Mesenchymal stem cell (in vitro differentiated cells and primary cell): ENCODE data around the gene CTBP2.

ENCODE experiments used
- DNase-seq: peaks from one replicate; pipeline ENCODE4 v3.0.0-alpha.2; 2013
- H2AFZ ChIP-seq: one replicate; pipeline ENCODE4 v1.6.1; 2013; ENCODE audit warnings: low read depth, mild to moderate bottlenecking, control low read depth, inconsistent platforms, low read length, moderate library complexity
- H2AK5ac ChIP-seq: 2 replicates; pipeline ENCODE4 v1.6.1; 2013; ENCODE audit warnings: low read length, moderate library complexity, mild to moderate bottlenecking, inconsistent platforms; ENCODE audit not compliant: severe bottlenecking
- H2BK120ac ChIP-seq: one replicate; pipeline ENCODE4 v1.6.1; 2013; ENCODE audit warnings: low read depth, mild to moderate bottlenecking, inconsistent platforms, low read length, moderate library complexity
- H2BK12ac ChIP-seq, 2 experiments: one replicate each; pipeline ENCODE4 v1.6.1; 2013; ENCODE audit warnings: inconsistent platforms in 2 of 2, low read length in 2 of 2, mild to moderate bottlenecking in 2 of 2, moderate library complexity in 2 of 2, control low read depth in 1 of 2
- H2BK15ac ChIP-seq: one replicate; pipeline ENCODE4 v1.6.1; 2013; ENCODE audit warnings: mild to moderate bottlenecking, low read depth, inconsistent platforms; ENCODE audit not compliant: poor library complexity, severe bottlenecking
- H2BK5ac ChIP-seq: 2 replicates; pipeline ENCODE4 v1.6.1; 2013; ENCODE audit warnings: low read depth, mild to moderate bottlenecking, low read length, control low read depth, inconsistent platforms; ENCODE audit not compliant: poor library complexity, severe bottlenecking
- H3K14ac ChIP-seq, 2 experiments: one replicate each; pipeline ENCODE4 v1.6.1; 2013; ENCODE audit warnings: inconsistent platforms in 2 of 2, low read length in 2 of 2, control low read depth in 1 of 2, mild to moderate bottlenecking in 1 of 2, moderate library complexity in 1 of 2
- H3K18ac ChIP-seq, 2 experiments: one replicate each; pipeline ENCODE4 v1.6.1; 2013; ENCODE audit warnings: inconsistent platforms in 2 of 2, low read length in 2 of 2, control low read depth in 1 of 2, low read depth in 1 of 2, mild to moderate bottlenecking in 1 of 2
- H3K23ac ChIP-seq, 2 experiments: one replicate each; pipeline ENCODE4 v1.6.1; 2013; ENCODE audit warnings: inconsistent platforms in 2 of 2, low read length in 2 of 2, mild to moderate bottlenecking in 2 of 2, moderate library complexity in 2 of 2, control low read depth in 1 of 2
- H3K27ac ChIP-seq: 2 replicates; pipeline ENCODE4 v1.5.1; 2013; ENCODE audit warnings: mild to moderate bottlenecking, moderate library complexity, low read length, control low read depth, inconsistent platforms; ENCODE audit not compliant: poor library complexity, severe bottlenecking
- H3K27me3 ChIP-seq, 2 experiments: 2 replicates each; pipeline versions ENCODE4 v1.6.1 to v1.7.0; 2013; ENCODE audit warnings: low read length in 2 of 2, mild to moderate bottlenecking in 2 of 2, moderate library complexity in 2 of 2, control low read depth in 1 of 2, inconsistent platforms in 1 of 2; ENCODE audit not compliant: control insufficient read depth in 1 of 2, insufficient read depth in 1 of 2
- H3K36me3 ChIP-seq, 2 experiments: 2 replicates each; pipeline versions ENCODE4 v1.6.1 to v1.7.0; 2013; ENCODE audit warnings: low read length in 2 of 2, control low read depth in 1 of 2, inconsistent platforms in 1 of 2, low read depth in 1 of 2, mild to moderate bottlenecking in 1 of 2; ENCODE audit not compliant: insufficient read depth in 2 of 2, control insufficient read depth in 1 of 2
- H3K4ac ChIP-seq, 2 experiments: one replicate each; pipeline ENCODE4 v1.6.1; 2013; ENCODE audit warnings: inconsistent platforms in 2 of 2, low read length in 2 of 2, mild to moderate bottlenecking in 2 of 2, moderate library complexity in 2 of 2, control low read depth in 1 of 2, low read depth in 1 of 2
- H3K4me1 ChIP-seq: 2 replicates; pipeline ENCODE4 v1.6.1; 2013; ENCODE audit warnings: low read depth, low read length, control low read depth; ENCODE audit not compliant: control insufficient read depth, insufficient read depth
- H3K4me2 ChIP-seq: 2 replicates; pipeline ENCODE4 v1.6.1; 2013; ENCODE audit warnings: low read length, mild to moderate bottlenecking, inconsistent platforms; ENCODE audit not compliant: poor library complexity, severe bottlenecking
- H3K4me3 ChIP-seq, 2 experiments: 2 replicates each; pipeline versions ENCODE4 v1.5.1 to v1.7.0; 2013; ENCODE audit warnings: low read length in 2 of 2, mild to moderate bottlenecking in 2 of 2, control low read depth in 1 of 2, low read depth in 1 of 2; ENCODE audit not compliant: insufficient read depth in 1 of 2
- H3K79me1 ChIP-seq: replicated peaks from 2 replicates; pipeline ENCODE4 v1.6.1; 2013; ENCODE audit warnings: mild to moderate bottlenecking, control low read depth, low read length, inconsistent platforms; ENCODE audit not compliant: poor library complexity, severe bottlenecking
- H3K9ac ChIP-seq: 2 replicates; pipeline ENCODE4 v1.7.0; 2013; ENCODE audit warnings: mild to moderate bottlenecking, low read length, moderate library complexity
- H3K9me3 ChIP-seq: 2 replicates; pipeline ENCODE4 v1.7.0; 2013; ENCODE audit warnings: mild to moderate bottlenecking, low read length; ENCODE audit not compliant: control insufficient read depth
- H4K8ac ChIP-seq: one replicate; pipeline ENCODE4 v1.6.1; 2013; ENCODE audit warnings: inconsistent platforms, mild to moderate bottlenecking, low read length, moderate library complexity
- H4K91ac ChIP-seq: one replicate; pipeline ENCODE4 v1.6.1; 2013; ENCODE audit warnings: mild to moderate bottlenecking, low read length, inconsistent platforms
- WGBS: methylation state at CpG from one replicate; pipeline ENCODE4 v1.1.7; 2013; ENCODE audit warnings: mixed read lengths; 5-methylcytosine and 5-hydroxymethylcytosine counted together

CTBP2 gene

DNA sequence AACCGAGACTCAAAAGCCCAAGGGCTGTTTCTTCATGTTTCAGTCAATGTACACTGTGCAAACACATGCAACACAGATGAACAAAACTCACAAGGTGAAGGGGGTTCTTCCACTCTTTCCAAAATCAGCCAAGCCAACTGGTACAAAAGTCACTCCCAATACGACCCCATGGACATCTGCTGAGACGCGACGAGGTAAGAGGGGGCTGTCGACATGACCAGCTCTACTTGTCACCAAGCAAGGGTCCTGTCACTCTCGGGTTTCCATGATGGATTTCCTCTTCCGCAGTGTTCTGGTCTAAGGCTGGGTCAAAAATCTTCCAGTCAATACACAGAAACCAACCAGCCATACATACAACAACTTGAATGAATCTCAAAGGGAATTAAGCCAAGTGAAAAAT is 37.8 kb downstream of the CTBP2 start:
- DNase-seq = no peak
- no peak overlapping the region for H4K91ac ChIP-seq
- H3K79me1 ChIP-seq = peaks cover 14% of the 10 kb centered on the region
- no peaks in the 10 kb centered on the region for H3K9me3 ChIP-seq
- H3K23ac ChIP-seq = no peak overlapping the region
- WGBS = 97% methylated on average over 8 of the region's 8 CpGs
- peaks cover 25 to 26% of the 10 kb centered on the region in 2 experiments for H3K36me3 ChIP-seq
- H2BK5ac ChIP-seq = no peak overlapping the region
- H2AK5ac ChIP-seq = peak overlapping the region; percentile 19
- no peak overlapping the region for H2BK15ac ChIP-seq
- no peak overlapping the region for H4K8ac ChIP-seq
- H3K18ac ChIP-seq = no peak overlapping the region
- H2BK120ac ChIP-seq = no peak overlapping the region
- no peak overlapping the region for H2AFZ ChIP-seq
- H2BK12ac ChIP-seq = no peak overlapping the region
- no peak overlapping the region for H3K4me2 ChIP-seq
- no peak overlapping the region for H3K4ac ChIP-seq
- H3K27me3 ChIP-seq = no peaks in the 10 kb centered on the region
- H3K4me1 ChIP-seq = peaks cover 26% of the 10 kb centered on the region
- no peak overlapping the region for H3K27ac ChIP-seq
- no peak overlapping the region for H3K4me3 ChIP-seq
- H3K9ac ChIP-seq = no peak overlapping the region
- no peak overlapping the region for H3K14ac ChIP-seq

DNA sequence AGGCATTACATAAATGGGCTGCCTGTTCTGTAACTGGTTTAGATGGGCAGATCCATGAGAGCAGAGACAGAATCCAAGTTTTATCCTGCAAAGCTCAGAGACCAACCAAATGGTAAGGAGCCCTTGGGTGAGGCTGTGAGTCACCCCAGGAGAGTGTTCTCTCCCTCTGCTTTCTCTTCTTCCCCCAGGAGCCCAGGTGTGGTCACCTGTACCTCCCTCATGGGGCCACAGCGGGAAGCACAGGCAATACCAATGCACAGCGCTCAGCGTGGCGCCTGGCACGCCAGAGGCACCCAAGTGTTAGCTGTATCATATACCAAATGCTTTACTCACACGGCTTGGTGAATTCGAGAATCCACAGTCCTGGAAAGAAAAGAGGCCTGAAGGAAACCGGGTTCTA is 39.4 kb downstream of the CTBP2 start:
- no peak for DNase-seq
- Histone ChIP-seq H2BK120ac (no peak overlapping the region), H4K8ac (no peak overlapping the region), H2BK12ac (no peak overlapping the region), H3K18ac (no peak overlapping the region), H3K79me1 (peaks cover 14% of the 10 kb centered on the region), H2AK5ac (no peak overlapping the region), H3K27ac (no peak overlapping the region), H2AFZ (no peak overlapping the region), H3K27me3 (no peaks in the 10 kb centered on the region), H3K9ac (no peak overlapping the region), H3K4me3 (no peak overlapping the region), H3K4me2 (no peak overlapping the region), H3K4ac (no peak overlapping the region), H3K36me3 (peaks cover 19 to 26% of the 10 kb centered on the region in 2 experiments), H2BK15ac (no peak overlapping the region), H3K23ac (no peak overlapping the region), H3K4me1 (peaks cover 31% of the 10 kb centered on the region), H2BK5ac (no peak overlapping the region), H3K9me3 (no peaks in the 10 kb centered on the region), H3K14ac (no peak overlapping the region), H4K91ac (no peak overlapping the region)
- WGBS = 97% methylated on average over 7 of the region's 8 CpGs

DNA sequence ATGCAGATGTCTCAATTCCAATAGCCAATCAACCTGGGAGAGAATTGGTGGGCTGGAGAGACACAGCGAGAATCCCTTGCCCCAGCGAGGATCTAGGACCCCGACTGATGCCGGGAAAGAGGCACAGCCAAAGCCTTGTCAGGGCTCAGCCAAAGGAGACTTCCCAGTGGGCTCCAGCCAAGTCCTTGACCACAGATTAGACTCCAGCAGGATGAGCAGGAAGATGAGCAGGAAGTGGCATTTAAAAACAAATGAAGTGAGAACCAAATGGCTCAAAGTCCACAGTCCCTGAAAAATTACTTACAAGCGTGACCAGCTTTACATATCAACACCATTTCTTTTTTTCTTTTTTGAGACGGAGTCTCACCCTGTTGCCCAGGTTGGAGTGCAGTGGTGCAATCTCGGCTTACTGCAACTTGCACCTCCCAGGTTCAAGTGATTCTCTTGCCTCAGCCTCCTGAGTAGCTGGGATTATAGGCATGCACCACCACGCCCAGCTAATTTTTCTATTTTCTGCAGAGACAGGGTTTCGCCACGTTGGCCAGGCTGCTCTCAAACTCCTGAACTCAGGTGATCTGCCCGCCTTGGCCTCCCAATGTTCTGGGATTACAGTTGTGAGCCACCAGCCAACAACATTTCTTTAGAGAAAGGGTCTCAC is 40.2 kb downstream of the CTBP2 start:
- Histone ChIP-seq H2AK5ac (no peak overlapping the region), H3K27me3 (no peaks in the 10 kb centered on the region), H2BK15ac (no peak overlapping the region), H3K9me3 (no peaks in the 10 kb centered on the region), H3K4ac (no peak overlapping the region), H4K91ac (no peak overlapping the region), H3K23ac (no peak overlapping the region), H2BK5ac (no peak overlapping the region), H3K79me1 (peaks cover 21% of the 10 kb centered on the region), H3K9ac (no peak overlapping the region), H2BK12ac (no peak overlapping the region), H3K18ac (no peak overlapping the region), H3K4me1 (peaks cover 31% of the 10 kb centered on the region), H3K14ac (no peak overlapping the region), H3K27ac (no peak overlapping the region), H2AFZ (no peak overlapping the region), H3K36me3 (peaks cover 15 to 26% of the 10 kb centered on the region in 2 experiments), H3K4me2 (no peak overlapping the region), H2BK120ac (no peak overlapping the region), H4K8ac (no peak overlapping the region), H3K4me3 (no peak overlapping the region)
- peak; percentile 80 for DNase-seq
- 86% methylated on average over 11 of the region's 11 CpGs for WGBS

DNA sequence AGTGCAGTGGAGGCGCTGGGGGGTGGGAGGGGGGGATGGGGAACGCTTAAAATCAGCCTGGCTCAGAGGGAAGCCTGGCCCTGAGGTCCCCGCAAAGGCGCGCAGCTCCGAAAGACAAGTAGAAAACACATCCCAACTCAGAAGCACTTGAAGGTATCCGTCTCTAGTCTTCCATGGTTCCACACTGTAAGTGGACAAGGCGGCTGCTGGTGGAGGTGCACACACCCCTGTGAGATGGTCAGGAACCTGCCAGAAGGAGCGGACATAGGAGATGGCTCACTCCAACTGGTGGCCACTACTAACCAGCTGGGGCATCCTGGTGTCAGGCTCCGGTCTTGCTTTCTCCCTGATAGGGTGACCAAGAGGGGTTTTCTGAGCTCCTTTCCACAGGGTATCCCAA is 41.7 kb downstream of the CTBP2 start:
- Histone ChIP-seq H3K23ac (no peak overlapping the region), H2BK15ac (no peak overlapping the region), H2AK5ac (no peak overlapping the region), H3K4ac (no peak overlapping the region), H3K9me3 (no peaks in the 10 kb centered on the region), H2BK5ac (no peak overlapping the region), H4K8ac (no peak overlapping the region), H3K4me3 (peak overlapping the region in 1 of 2 experiments; percentile 16), H3K4me2 (no peak overlapping the region), H3K18ac (no peak overlapping the region), H3K79me1 (peaks cover 31% of the 10 kb centered on the region), H3K14ac (no peak overlapping the region), H3K27ac (no peak overlapping the region), H3K4me1 (peaks cover 29% of the 10 kb centered on the region), H4K91ac (no peak overlapping the region), H2AFZ (no peak overlapping the region), H2BK12ac (peak overlapping the region in 1 of 2 experiments; percentile 1), H3K9ac (no peak overlapping the region), H2BK120ac (no peak overlapping the region), H3K36me3 (peaks cover 15 to 36% of the 10 kb centered on the region in 2 experiments), H3K27me3 (no peaks in the 10 kb centered on the region)
- WGBS = 100% methylated on average over 8 of the region's 10 CpGs
- no peak for DNase-seq
